ENCODE results near the gene GRAMD1C. TPM values are rescaled to one million over a fixed set of nuclear protein-coding genes. Genes with fewer than 3 reads are reported as not detected.

GRAMD1C gene
- total and polyA plus RNA-seq, 2 donors, result 0.76 to 8.6 TPM

GRCh38 chr3:113953677-113954076 lies 115.1 kb downstream of the GRAMD1C start:
- Histone ChIP-seq H3K9me3 (ENCODE audit: control insufficient read depth in 2 of 2, insufficient read depth in 1 of 2, low read length in 1 of 2) (no peaks in the 10 kb centered on the region), H3K4me1 (ENCODE audit: control insufficient read depth in 2 of 2, insufficient read depth in 2 of 2, low read length in 2 of 2) (peaks cover 4 to 8% of the 10 kb centered on the region in 2 donors), H3K4me3 (ENCODE audit: low read length in 2 of 2) (no peak overlapping the region), H3K27me3 (ENCODE audit: control insufficient read depth in 2 of 2, insufficient read depth in 1 of 2, low read length in 1 of 2) (peaks cover 0 to 6% of the 10 kb centered on the region in 2 donors), H3K36me3 (ENCODE audit: control insufficient read depth in 2 of 2, insufficient read depth in 2 of 2, low read length in 1 of 2) (peaks cover 0 to 2% of the 10 kb centered on the region in 2 donors), H3K27ac (ENCODE audit: low read depth in 1 of 2, low read length in 1 of 2) (no peak overlapping the region)
- WGBS, result 22% methylated on average over 7 of the region's 7 CpGs
- no peak for DNase-seq (ENCODE audit: low read depth in 6 of 9, low spot score in 9 of 9)

GRCh38 chr3:113954091-113954685 lies 115.6 kb downstream of the GRAMD1C start:
- Histone ChIP-seq H3K4me3 (ENCODE audit: low read length in 2 of 2) (no peak overlapping the region), H3K4me1 (ENCODE audit: control insufficient read depth in 2 of 2, insufficient read depth in 2 of 2, low read length in 2 of 2) (peaks cover 4 to 5% of the 10 kb centered on the region in 2 donors), H3K27me3 (ENCODE audit: control insufficient read depth in 2 of 2, insufficient read depth in 1 of 2, low read length in 1 of 2) (peaks cover 0 to 3% of the 10 kb centered on the region in 2 donors), H3K27ac (ENCODE audit: low read depth in 1 of 2, low read length in 1 of 2) (no peak overlapping the region), H3K36me3 (ENCODE audit: control insufficient read depth in 2 of 2, insufficient read depth in 2 of 2, low read length in 1 of 2) (peaks cover 0 to 2% of the 10 kb centered on the region in 2 donors), H3K9me3 (ENCODE audit: control insufficient read depth in 2 of 2, insufficient read depth in 1 of 2, low read length in 1 of 2) (no peaks in the 10 kb centered on the region)
- DNase-seq (ENCODE audit: low read depth in 6 of 9, low spot score in 9 of 9), result no peak
- 85% methylated on average over 8 of the region's 8 CpGs for WGBS

- H3K27ac ChIP-seq (ENCODE audit: low read depth in 1 of 2, low read length in 1 of 2), result no peak overlapping the region
- H3K4me1 ChIP-seq (ENCODE audit: control insufficient read depth in 2 of 2, insufficient read depth in 2 of 2, low read length in 2 of 2), result no peaks in the 10 kb centered on the region
- H3K9me3 ChIP-seq (ENCODE audit: control insufficient read depth in 2 of 2, insufficient read depth in 1 of 2, low read length in 1 of 2), result no peaks in the 10 kb centered on the region
- DNase-seq (ENCODE audit: low read depth in 6 of 9, low spot score in 9 of 9), result no peak
- no peaks in the 10 kb centered on the region for H3K36me3 ChIP-seq (ENCODE audit: control insufficient read depth in 2 of 2, insufficient read depth in 2 of 2, low read length in 1 of 2)
- WGBS, result 18% methylated on average over 3 of the region's 3 CpGs
- no peaks in the 10 kb centered on the region for H3K27me3 ChIP-seq (ENCODE audit: control insufficient read depth in 2 of 2, insufficient read depth in 1 of 2, low read length in 1 of 2)
- H3K4me3 ChIP-seq (ENCODE audit: low read length in 2 of 2), result no peak overlapping the region
Measured at GRCh38 chr3:113963879-113964278, 125.3 kb downstream of the GRAMD1C start.

DNA sequence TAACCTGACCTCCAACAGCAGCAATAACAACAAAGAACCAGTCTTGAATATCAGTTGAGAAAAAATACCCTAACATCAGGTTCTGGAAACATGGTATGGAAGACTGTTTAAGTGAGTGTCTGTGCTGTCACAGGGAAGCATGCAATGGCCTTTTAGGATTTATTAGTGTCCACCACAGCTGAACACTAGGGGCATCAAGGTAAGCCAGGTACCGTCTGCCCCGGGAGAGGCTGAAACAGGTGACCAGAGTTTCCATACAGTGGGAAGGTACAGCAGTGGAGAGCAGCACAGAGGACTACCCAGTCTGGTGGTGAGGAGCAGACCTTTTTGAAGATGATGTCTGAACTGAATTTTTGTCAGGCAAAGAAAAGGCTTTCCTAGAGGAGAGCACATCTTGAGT lies 127.6 kb downstream of the GRAMD1C start:
- Histone ChIP-seq H3K4me1 (ENCODE audit: control insufficient read depth in 2 of 2, insufficient read depth in 2 of 2, low read length in 2 of 2) (no peaks in the 10 kb centered on the region), H3K27me3 (ENCODE audit: control insufficient read depth in 2 of 2, insufficient read depth in 1 of 2, low read length in 1 of 2) (no peaks in the 10 kb centered on the region), H3K4me3 (ENCODE audit: low read length in 2 of 2) (no peak overlapping the region), H3K9me3 (ENCODE audit: control insufficient read depth in 2 of 2, insufficient read depth in 1 of 2, low read length in 1 of 2) (no peaks in the 10 kb centered on the region), H3K36me3 (ENCODE audit: control insufficient read depth in 2 of 2, insufficient read depth in 2 of 2, low read length in 1 of 2) (no peaks in the 10 kb centered on the region), H3K27ac (ENCODE audit: low read depth in 1 of 2, low read length in 1 of 2) (no peak overlapping the region)
- WGBS, result 97% methylated on average over 2 of the region's 2 CpGs
- DNase-seq (ENCODE audit: low read depth in 6 of 9, low spot score in 9 of 9), result no peak

- DNase-seq (ENCODE audit: low read depth in 6 of 9, low spot score in 9 of 9), result no peak
- H3K27me3 ChIP-seq (ENCODE audit: control insufficient read depth in 2 of 2, insufficient read depth in 1 of 2, low read length in 1 of 2), result no peaks in the 10 kb centered on the region
- no peak overlapping the region for H3K4me3 ChIP-seq (ENCODE audit: low read length in 2 of 2)
- 92% methylated on average over 2 of the region's 2 CpGs for WGBS
- no peaks in the 10 kb centered on the region for H3K36me3 ChIP-seq (ENCODE audit: control insufficient read depth in 2 of 2, insufficient read depth in 2 of 2, low read length in 1 of 2)
- no peak overlapping the region for H3K27ac ChIP-seq (ENCODE audit: low read depth in 1 of 2, low read length in 1 of 2)
- H3K4me1 ChIP-seq (ENCODE audit: control insufficient read depth in 2 of 2, insufficient read depth in 2 of 2, low read length in 2 of 2), result no peaks in the 10 kb centered on the region
- H3K9me3 ChIP-seq (ENCODE audit: control insufficient read depth in 2 of 2, insufficient read depth in 1 of 2, low read length in 1 of 2), result no peaks in the 10 kb centered on the region
Measured at GRCh38 chr3:113968986-113969385, 130.4 kb downstream of the GRAMD1C start.

- Histone ChIP-seq H3K4me1 (ENCODE audit: control insufficient read depth in 2 of 2, insufficient read depth in 2 of 2, low read length in 2 of 2) (no peaks in the 10 kb centered on the region), H3K9me3 (ENCODE audit: control insufficient read depth in 2 of 2, insufficient read depth in 1 of 2, low read length in 1 of 2) (peaks cover 0 to 4% of the 10 kb centered on the region in 2 donors), H3K27ac (ENCODE audit: low read depth in 1 of 2, low read length in 1 of 2) (no peak overlapping the region), H3K4me3 (ENCODE audit: low read length in 2 of 2) (no peak overlapping the region), H3K27me3 (ENCODE audit: control insufficient read depth in 2 of 2, insufficient read depth in 1 of 2, low read length in 1 of 2) (no peaks in the 10 kb centered on the region), H3K36me3 (ENCODE audit: control insufficient read depth in 2 of 2, insufficient read depth in 2 of 2, low read length in 1 of 2) (no peaks in the 10 kb centered on the region)
- WGBS, result 95% methylated on average over 4 of the region's 4 CpGs
- DNase-seq (ENCODE audit: low read depth in 6 of 9, low spot score in 9 of 9), result no peak
Measured at GRCh38 chr3:113977822-113978221, 139.2 kb downstream of the GRAMD1C start.

- Histone ChIP-seq H3K36me3 (ENCODE audit: control insufficient read depth in 2 of 2, insufficient read depth in 2 of 2, low read length in 1 of 2) (no peaks in the 10 kb centered on the region), H3K27ac (ENCODE audit: low read depth in 1 of 2, low read length in 1 of 2) (no peak overlapping the region), H3K27me3 (ENCODE audit: control insufficient read depth in 2 of 2, insufficient read depth in 1 of 2, low read length in 1 of 2) (no peaks in the 10 kb centered on the region), H3K4me3 (ENCODE audit: low read length in 2 of 2) (no peak overlapping the region), H3K9me3 (ENCODE audit: control insufficient read depth in 2 of 2, insufficient read depth in 1 of 2, low read length in 1 of 2) (no peaks in the 10 kb centered on the region), H3K4me1 (ENCODE audit: control insufficient read depth in 2 of 2, insufficient read depth in 2 of 2, low read length in 2 of 2) (no peaks in the 10 kb centered on the region)
- WGBS, result 100% methylated on average over 1 of the region's 1 CpG
- no peak for DNase-seq (ENCODE audit: low read depth in 6 of 9, low spot score in 9 of 9)
Measured at GRCh38 chr3:113979916-113980315, 141.3 kb downstream of the GRAMD1C start.

DNA sequence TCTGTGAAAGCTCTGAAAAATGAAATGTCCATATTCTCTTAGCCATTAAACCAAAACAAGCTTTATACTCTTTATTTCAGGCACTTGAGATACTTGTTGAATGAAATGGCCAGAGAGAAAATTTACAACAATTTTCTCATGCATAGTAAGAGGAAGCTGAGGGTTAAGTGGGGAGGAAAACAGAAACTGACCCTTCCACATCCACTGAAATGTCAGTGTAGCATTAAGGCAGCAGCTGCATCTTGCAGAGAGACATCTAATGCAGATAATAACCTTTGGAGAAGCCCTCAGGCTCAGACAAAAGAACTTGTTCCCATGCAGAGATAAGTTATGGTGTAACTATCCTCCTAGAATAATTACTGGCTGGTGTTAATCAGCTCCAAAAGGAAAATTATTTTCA lies 143.2 kb downstream of the GRAMD1C start:
- Histone ChIP-seq H3K4me3 (ENCODE audit: low read length in 2 of 2) (no peak overlapping the region), H3K27me3 (ENCODE audit: control insufficient read depth in 2 of 2, insufficient read depth in 1 of 2, low read length in 1 of 2) (no peaks in the 10 kb centered on the region), H3K36me3 (ENCODE audit: control insufficient read depth in 2 of 2, insufficient read depth in 2 of 2, low read length in 1 of 2) (no peaks in the 10 kb centered on the region), H3K9me3 (ENCODE audit: control insufficient read depth in 2 of 2, insufficient read depth in 1 of 2, low read length in 1 of 2) (no peaks in the 10 kb centered on the region), H3K27ac (ENCODE audit: low read depth in 1 of 2, low read length in 1 of 2) (no peak overlapping the region), H3K4me1 (ENCODE audit: control insufficient read depth in 2 of 2, insufficient read depth in 2 of 2, low read length in 2 of 2) (peaks cover 0 to 6% of the 10 kb centered on the region in 2 donors)
- DNase-seq (ENCODE audit: low read depth in 6 of 9, low spot score in 9 of 9), result no peak

- 98% methylated on average over 3 of the region's 3 CpGs for WGBS
- Histone ChIP-seq H3K27me3 (ENCODE audit: control insufficient read depth in 2 of 2, insufficient read depth in 1 of 2, low read length in 1 of 2) (no peaks in the 10 kb centered on the region), H3K27ac (ENCODE audit: low read depth in 1 of 2, low read length in 1 of 2) (no peak overlapping the region), H3K4me1 (ENCODE audit: control insufficient read depth in 2 of 2, insufficient read depth in 2 of 2, low read length in 2 of 2) (peaks cover 0 to 6% of the 10 kb centered on the region in 2 donors), H3K9me3 (ENCODE audit: control insufficient read depth in 2 of 2, insufficient read depth in 1 of 2, low read length in 1 of 2) (no peaks in the 10 kb centered on the region), H3K36me3 (ENCODE audit: control insufficient read depth in 2 of 2, insufficient read depth in 2 of 2, low read length in 1 of 2) (no peaks in the 10 kb centered on the region), H3K4me3 (ENCODE audit: low read length in 2 of 2) (no peak overlapping the region)
- no peak for DNase-seq (ENCODE audit: low read depth in 6 of 9, low spot score in 9 of 9)
Measured at GRCh38 chr3:113983544-113983943, 145.0 kb downstream of the GRAMD1C start.
